T follicular helper cell (primary cell): ENCODE data around the gene IL3.

Source experiments
- DNase-seq: peaks from one replicate; pipeline ENCODE4 v3.0.0-alpha.2; 2020; ENCODE audit warnings: low read depth

Gene IL3

DNA sequence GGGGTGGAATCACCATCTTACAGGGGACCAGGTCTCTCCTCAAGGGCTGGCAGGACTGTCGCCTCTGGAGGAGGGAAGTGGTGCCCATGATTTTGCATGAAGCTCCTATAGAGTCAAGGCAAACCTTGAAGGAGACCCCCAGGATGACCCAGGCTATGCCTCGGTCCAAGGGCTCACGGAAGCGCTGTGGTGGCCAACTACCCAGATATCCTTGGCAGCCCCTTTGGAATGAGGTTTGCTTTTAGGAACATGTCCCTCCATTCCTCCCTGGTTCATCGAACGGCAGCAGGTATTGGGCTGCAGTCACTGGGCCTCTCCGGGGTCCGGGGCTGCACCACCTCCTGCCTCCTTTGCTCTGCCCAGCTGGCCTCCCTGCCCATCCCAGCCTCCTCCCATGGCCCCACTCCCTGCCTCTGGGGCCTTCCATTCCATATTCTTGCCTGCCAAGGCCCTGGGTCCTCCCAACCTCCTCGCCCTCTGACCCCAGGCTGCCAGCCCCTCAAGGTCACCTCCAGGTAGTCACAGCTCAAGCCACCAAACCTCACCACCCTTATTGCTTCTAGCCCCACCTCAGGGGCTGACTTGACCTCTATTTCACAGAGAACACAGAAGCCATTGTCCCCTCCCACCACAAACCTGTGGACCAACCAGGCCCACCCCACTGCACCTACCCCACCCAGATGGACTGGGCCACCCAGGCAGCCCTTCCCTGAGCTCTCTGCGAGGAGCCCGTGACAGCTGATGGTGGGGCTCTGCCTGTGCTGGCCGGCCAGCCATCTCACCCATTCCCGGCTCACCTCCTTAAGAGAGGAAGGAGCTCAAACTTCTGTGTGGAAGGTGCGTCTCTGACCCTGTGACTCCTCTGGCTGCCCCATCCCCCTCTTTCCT is 3.6 kb upstream of the IL3 start:
- no peak for DNase-seq

DNA sequence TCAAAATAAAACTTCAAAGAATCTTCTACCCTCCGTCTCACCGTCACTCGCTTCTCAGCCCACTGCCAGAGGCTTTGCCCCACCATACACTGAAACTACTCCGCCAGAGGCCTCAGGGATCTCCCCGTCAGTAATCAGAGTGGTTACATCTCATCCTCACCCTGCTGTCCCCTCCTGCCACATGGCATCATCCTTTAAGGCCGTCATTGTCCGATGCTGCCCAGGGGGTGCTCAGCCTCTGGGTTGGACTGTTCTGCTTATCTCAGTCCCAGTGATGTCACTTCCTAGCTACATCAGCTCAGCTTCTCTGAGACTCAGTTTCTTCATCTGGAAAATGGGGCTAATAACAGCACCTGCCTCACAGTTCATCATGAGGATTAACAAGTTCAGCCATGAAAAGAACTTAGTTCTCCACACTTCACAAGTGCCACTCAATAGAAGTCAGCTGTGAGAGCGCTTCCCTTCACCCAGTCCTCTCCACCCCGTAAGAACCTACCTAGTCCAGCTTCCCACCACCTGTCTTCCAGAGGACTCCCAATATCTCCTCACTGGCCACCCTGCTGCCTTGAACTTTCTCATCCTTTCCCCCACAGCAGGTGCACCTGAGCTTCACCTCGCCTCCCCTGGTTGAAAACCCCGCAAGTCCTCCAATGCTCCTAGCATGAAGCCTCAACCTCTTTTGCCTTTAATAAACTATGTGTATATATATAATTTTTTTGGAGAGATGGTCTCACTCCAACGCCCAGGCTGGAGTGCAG is 2.8 kb upstream of the IL3 start:
- DNase-seq: no peak

DNA sequence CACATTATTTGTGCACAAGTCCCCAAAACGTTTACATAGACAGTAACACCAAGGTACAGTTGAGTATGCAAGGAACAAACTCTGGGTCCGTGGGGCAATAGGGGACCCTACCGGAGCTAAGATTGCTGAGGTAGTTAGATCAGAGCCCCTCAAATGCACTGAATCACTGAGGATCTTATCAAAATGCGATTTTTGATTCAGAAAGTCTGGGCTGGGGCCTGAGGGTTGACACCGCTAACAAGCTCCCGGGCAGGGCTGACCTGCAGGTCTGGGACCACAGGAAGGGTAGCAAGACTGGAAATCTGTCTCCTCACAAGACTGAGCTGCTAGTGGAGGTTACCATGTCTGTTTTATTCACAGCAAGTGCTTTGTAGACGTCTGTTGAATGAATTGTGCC is 1.8 kb upstream of the IL3 start:
- no peak for DNase-seq

DNA sequence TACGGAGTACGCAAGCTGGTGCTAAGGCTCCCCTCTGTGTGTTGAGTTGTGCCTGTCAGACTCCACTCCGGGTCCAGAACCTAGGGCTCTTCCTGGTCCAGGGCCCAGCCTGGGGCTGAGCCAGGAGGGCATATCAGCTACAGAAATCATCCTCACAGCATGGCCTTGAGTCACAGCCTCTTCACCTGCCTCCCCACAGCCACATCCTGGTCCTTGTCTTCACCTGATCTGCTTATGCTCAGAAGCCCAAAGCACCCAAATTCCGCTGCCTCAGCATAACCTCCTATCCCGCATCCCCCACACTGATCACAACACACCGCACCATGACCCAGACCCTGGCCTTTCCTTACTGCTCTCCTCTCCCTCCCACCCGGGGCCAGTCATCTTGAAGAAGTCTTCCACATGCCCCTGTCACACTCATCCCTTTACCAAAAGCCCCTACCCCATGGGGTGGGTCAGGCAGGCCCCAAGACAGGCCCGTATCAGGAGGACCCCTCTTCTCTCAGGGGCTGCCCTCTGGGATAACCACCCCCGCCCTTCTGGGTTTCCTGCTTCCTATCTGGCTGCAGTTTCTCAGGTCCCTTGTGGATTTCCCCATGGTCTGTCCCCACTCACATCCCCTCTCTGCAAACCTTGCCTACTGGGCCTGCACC is 1.3 kb upstream of the IL3 start:
- DNase-seq: no peak

DNA sequence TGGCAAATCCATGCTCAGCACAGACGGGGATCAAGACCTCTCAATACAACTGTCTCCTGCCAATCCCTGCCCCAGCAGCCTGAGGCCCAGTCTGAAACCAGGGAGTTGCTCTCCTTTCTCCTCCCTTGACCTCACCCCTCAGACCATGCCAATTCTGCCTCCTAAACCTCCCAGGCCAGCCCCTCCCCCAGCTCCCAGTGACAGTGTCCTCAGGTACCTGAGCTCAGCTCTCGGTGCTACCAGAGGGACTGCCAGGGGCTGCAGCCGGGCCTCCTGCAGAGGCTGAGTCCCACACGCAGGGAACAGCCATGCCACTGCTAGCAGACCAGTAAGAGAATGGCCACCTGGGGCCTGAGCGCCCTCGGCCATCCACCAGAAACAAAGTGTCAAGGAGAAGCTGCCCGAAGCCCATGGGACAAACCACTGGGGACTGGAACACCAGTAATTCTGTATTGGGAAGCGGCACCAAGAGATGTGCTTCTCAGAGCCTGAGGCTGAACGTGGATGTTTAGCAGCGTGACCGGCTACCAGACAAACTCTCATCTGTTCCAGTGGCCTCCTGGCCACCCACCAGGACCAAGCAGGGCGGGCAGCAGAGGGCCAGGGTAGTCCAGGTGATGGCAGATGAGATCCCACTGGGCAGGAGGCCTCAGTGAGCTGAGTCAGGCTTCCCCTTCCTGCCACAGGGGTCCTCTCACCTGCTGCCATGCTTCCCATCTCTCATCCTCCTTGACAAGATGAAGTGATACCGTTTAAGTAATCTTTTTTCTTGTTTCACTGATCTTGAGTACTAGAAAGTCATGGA is 557 bp upstream of the IL3 start:
- DNase-seq: no peak

DNA sequence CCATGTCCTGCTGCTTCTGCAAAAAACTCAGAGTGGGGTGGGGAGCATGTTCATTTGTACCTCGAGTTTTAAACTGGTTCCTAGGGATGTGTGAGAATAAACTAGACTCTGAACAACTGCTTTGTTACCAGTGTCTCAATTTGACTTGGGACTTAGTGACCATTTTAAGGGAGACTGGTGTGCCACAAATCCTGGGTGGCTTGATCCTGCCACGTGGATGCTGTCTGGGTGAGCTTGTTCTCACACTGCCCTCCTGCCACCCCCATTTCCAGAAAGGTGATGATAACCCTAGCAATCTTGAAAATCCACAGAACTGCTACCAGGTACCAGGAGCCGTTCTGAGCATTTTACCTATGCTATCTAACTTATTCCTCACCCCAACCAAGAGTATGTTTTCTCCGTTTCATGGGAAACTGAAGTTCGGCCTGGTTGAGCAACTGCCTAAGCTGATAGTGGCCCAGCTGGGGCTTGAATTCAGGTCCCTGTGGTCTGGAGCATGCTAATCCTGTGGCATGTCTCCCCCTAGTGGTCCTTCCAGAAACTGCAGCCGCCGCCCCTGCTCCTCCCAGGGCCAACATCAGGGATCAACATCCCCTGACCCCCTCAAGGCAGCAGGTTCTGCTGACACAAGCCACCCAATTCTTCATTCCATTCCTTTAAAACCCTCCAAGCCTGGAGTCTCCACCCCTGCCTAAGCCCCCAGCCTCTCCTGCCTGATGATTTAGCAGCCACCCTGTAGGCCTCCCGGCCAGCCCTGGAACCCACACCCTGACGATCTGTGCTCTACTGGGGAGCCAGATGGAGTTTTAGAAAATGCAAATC is 2.8 kb downstream of the IL3 start:
- DNase-seq: peak; percentile 56

DNA sequence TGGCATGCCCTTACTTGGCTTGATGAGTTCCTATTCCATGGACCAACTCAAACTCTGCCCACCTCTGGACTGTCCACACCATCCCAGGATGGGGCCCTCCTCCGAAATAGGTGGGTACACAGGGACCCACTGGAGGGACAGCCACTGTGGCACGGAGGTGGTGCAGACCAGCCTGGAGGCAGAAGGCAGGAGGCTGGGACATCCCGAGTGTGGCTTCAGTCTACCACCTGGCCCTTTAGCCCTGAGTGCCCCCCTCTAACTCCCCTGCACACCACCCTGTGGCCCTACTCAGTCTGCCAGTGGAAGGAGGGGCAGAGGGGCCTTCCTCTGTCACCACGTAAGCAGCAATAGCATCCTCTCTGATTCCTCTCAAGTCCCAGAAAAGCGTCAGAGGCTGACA is 3.7 kb downstream of the IL3 start:
- DNase-seq: no peak

DNA sequence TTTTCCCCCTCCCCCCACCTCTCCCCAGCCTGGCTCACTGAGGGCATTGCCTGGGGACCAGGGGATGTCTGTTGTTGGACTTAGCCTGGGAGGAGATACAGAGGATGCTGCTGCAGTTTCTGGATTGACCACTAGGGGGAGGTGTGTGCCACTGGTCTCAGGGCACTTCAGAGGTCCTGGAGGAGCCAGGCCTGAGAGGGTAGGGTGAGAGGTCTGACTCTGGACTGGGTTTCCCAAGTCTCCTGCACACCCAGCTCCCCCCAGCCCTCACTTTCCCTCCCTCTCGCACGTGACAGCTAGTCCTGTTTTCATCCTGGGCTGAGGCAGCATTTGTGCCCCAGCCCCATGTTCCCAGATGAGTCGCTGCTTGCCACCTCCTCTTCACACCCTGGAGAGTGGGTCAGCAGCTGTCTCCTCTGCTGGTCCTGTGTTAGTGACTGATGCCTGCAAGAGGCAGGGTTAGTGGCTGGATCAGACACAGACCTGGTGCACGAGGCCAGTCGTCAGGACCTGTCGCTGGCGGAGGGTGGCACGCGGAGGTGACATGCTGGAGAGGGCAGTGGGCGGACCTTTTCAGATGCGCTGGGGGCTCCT is 4.4 kb downstream of the IL3 start:
- DNase-seq: peak; percentile 59

DNA sequence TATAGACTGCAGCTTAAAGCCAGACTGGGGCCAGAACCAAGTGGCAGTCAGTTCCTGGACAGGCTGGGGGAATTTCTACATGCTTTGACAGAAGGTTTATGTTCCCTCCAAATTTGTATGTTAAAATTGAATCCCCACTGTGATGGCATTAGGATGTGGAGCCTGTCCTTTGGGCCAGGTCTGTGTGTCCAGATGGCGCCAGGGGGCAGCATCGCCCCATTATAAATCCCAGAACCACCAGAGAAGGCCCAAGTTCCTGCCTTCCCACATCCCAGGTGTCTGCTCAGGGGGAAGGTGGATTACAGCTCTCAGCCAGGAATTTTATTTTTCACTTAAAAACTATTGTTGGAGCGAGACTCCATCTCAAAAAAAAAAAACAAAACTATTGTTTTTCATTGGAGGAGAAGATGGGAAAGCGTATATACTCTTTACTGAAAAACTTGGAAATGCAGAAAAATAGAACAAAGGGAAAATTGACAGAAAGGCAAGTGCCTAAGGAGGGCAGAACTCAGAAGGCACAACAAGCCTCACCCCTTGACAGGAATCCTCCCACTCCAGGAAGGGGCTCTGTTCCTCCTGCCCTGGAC is 5.0 kb downstream of the IL3 start:
- no peak for DNase-seq

DNA sequence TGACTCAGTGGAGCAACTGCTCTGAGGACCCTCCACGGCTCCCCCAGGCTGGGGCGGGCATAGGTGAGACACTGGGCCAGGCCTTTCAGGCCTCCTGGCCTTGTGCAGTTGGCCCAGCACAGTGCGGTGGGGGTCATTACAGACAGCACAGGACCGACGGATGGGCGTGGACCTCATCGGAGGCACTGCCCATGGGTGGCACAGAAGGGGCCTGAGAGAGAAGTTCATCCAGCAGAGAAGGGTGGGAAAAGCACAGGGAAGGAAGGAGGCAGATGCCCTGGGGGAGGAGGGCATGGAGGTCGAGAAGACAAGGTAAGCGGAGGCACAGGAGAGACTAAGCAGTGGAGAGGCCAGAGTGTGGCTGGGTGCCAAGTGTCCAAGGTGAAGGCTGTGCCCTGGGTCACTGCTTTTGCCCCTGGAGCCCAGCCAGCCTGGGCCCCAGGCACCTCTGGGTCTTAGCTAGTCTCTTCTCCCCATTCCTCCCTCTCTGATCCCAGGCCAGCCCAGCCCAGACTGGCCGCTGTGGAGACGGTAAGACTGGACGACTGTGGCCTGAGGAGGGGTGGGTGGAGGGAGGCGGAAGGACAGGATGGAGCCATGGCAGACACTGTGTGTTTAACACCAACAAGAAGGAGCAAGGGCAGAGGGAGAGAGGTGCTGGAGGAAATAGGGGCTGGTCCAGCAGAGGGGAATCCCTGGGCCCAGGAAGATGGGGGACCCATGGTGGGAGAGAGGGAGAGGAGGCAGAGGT is 5.7 kb downstream of the IL3 start:
- no peak for DNase-seq

DNA sequence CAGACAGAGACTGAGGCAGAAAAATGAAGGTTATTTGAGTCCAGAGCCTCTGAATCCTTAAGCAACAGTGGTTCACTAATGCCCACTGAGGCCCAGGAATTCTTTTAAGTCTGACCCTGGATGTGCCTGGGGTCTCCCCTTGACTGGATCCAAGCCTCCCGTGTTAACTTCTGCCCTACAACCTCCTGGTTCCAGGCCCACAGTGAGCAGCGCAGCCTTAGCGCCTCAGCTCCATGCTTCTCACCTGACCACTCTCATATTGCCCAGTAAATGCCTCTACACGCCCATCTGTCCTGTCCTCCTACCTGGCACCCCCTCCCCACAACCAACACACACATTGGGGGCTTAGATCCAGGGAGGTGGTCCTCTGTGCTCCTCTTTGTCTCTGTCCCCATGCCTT is 6.4 kb downstream of the IL3 start:
- no peak for DNase-seq

DNA sequence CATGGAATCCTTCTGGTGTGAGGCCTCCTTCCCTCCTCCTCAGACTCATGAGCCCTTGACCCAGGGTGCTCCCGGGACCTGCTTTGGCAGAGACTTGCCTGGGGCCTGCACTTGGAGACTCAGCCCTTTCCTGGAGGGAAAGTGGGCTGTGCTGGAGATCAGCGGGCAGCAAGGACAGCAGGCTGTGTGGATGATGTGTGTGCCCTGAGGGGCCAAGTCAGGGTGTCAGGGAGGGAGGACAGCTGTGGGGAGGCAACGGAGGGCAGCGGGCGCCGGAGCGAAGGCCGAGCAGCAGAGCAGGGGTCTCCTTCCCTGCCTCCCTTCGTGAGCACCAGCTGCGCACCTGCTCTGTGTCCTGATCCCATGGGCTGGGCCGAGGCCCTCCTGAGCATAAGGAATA is 7.0 kb downstream of the IL3 start:
- DNase-seq: no peak

DNA sequence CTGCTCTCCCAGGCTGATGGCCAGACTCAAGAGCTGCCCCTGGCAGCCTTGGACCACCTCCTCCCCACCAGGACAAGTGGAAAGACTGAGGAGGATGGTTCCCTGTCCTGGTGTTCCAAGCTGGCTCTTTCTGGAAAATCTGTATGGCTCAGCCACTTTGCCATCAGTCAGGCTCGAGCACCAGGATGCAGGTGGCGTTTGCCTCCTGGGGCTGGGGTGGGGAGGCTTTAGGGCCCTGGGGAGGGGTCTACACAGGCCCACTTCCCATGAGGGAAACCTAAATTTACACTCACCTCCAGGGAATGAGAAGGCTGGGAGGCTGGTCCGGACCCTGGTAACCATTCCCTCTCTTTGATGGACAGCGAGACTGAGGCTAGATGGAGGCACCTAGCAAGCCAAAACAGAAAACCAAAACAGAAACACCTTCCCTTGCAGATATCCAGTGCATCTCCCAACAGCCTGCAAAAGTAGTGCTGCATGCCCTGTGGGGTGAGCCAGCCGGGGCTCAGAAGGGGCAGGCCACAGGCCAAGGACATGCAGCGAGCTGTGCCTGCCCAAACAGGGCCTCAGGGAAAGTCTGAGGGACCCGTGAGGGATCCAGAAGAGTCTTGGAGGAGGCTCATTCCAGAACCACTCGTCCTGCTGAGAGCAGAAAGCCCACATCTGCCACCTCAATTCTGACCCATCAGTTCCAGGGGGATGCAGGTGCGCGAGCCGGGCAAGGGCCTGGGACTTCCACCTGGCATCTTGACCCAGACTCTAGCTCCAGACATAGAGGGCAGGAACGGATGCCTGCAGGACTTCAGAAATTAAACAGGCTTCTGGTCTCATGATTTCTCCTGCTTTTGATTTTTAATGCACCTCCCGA is 7.7 kb downstream of the IL3 start:
- DNase-seq: no peak

DNA sequence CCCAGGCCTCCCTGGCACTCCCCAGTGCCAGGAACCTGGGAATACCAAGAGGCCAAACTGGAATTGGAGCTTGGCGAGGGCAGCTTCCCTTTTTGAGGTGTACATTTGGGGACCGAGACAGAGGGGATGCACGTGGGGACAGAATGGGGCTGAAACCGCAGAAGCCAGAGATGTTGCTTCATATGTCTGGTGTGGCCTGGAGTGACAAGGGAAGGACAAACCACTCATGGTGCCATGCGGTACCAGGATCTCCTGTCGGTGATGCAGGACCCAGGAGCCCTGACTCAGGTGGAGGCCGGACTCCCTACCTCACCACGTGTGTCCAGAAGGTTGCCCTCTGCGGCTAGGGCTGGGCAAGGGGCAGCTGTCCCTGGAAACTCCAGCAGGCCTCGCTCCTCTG is 9.1 kb downstream of the IL3 start:
- no peak for DNase-seq

DNA sequence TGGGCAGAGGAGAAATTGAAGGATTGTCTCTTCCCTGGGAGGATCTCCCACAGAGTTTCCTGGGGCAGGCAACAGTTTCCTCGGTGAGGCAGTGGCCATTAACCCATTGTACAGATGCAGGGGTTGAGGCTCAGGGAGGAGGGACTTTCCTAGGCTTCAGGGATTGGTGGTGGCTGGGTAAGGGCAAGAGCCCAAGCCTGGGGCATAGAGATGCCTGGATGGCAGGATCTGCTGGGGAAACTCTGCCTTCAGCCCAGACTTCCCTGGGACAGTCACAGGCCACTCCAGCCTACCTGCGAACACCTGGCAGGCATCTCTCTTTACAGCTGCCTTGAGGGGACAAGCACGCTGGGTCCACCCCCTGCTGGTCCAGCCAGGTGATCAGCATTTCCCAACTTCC is 9.5 kb downstream of the IL3 start:
- DNase-seq: no peak

DNA sequence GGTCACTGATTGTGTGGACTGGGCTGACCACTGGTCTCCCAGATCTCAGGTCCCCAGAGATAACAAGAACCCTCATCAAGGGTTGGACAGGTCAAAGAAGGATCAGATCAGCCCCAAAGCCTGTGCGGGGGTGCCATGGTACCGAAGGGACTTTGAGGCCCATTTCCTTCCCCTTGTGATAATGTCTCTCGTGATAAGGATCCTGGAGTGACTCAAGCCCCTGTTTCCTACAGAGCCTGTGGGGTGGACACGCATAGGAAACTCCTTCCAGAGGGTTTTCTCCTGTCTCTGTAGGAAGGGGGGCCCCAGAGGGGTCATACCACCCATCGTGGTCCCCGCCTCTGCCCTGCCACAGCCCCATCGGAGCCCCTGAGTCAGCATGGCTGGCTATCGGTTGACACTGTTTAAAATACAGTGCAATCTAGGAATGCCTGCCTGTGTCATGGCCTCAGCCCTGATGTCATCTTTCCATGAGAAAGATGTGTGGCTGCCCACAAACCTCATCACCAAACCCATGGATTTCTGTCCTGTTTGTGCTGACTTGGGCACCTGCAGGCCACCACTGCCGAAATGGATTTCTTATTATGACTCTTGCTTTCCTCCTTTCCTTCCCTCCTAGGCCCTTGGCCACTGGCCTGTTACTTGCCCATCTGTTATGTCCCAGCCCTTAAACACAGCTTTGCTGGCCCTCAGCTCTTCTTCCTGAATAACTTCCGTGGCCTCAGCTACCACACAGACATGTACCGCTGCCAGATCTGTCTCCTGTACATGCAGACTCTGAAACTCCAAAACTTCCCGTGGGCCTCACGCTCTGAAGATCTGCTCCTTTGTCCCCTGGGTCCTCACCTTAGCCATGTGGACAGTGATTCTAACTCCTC is 10.2 kb downstream of the IL3 start:
- DNase-seq: no peak

DNA sequence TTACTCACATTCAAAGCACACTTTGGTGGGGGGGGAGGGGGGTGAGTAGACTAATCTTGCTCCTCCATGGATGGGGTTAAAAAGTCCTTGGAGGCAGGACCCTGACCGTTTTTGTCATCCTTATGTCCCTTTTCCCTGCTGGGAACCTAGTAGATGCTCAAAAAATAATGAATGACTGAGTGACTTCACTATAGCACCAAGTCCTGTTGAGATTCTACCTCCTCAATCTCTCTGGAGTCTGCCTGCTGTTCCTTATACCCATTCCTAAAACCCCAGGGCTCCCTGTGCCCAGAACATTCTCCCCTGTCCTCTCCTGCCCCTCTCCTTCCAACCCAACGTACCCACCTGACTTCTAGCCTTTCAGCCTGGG is 10.9 kb downstream of the IL3 start:
- no peak for DNase-seq

DNA sequence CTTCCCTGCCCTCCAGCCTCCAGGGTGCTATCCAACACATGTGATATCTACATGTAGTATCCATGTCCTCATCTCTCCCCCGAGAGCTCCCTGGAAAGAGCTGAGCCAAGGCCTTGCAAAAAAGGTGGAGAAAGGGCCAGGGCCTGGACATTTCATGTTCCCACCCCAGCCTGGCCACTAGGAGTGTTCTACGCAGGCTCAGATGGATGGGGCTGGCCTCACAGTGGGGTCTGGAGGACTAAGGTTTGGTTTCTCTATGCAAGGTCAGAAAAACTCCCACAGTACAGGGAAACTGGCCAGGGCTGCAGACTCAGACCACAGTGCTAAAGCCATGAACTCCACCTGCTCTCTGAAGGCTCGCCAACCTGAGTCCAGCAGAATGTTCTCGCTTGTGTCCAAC is 11.6 kb downstream of the IL3 start:
- DNase-seq: no peak
